Astrocyte (in vitro differentiated cells and primary cell): ENCODE results near the gene CDC42BPA.

Experiments
- CTCF ChIP-seq: IDR thresholded peaks from 2 replicates; pipeline ENCODE4 v1.5.1; 2011; ENCODE audit warnings: low read depth, mild to moderate bottlenecking, inconsistent platforms, low read length, moderate library complexity; ENCODE audit not compliant: insufficient read depth
- EZH2 ChIP-seq: IDR thresholded peaks from 2 replicates; pipeline ENCODE4 v1.6.1; 2012; ENCODE audit warnings: mild to moderate bottlenecking, low read length, inconsistent platforms; ENCODE audit not compliant: insufficient read depth

DNA sequence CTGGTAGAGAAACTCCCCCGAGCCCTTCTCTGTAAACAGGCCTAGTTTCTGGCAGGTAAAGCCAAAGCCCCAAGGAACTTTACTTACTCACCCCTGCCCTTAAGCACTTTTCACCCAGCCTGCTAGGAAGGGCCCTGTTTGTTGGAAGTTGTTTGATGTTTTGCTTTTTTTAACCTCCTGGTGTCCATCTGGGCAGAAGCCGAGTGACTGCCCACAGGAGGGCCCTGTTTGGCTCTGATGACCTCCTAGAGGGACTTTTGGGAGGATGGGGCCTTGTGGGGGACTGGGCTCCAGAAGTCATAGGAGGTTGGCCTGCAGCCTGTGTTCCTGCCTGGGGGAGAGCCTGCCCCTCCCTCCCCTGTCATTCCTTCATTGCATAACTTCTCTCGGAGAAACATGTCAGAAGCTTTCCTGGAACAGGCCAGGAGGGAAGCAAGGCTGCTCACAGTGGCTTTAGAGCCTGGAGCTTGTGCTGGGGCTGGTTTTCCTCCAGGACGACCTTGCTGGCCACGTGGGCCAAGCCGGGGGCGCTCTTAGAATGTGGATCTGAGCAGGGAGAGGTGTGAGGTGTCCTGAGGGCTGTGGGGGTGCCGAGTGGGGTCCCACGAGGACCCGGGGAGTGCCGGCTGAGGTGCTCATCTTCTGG lies 344.3 kb downstream of the CDC42BPA start:
- TF ChIP-seq CTCF (no peak), EZH2 (no peak)
